Neural cell (in vitro differentiated cells): Measurements from ENCODE around the gene UPK1B. TPM values are rescaled to one million over a fixed set of nuclear protein-coding genes. Genes with fewer than 3 reads are reported as not detected.

ENCODE experiments used
- H2AFZ ChIP-seq: fragments of 200-600, 300-800 bp; sonication (generic), shearing (Covaris generic); 2 replicates; pipeline ENCODE4 v1.6.0; 2014; ENCODE audit warnings: low read depth, mild to moderate bottlenecking, antibody characterized with exemption, low read length, moderate library complexity
- H3F3A ChIP-seq: fragments of 200-600 bp; shearing (Covaris generic); 2 replicates; pipeline ENCODE4 v1.6.1; 2016; ENCODE audit warnings: mild to moderate bottlenecking, moderate library complexity, mixed read lengths, antibody characterized with exemption, low read length; ENCODE audit not compliant: insufficient read depth, poor library complexity, severe bottlenecking
- H3K27ac ChIP-seq: fragments of 200-600, 300-800 bp; sonication (generic), shearing (Covaris generic); 2 replicates; pipeline ENCODE4 v1.5.1; 2014; ENCODE audit warnings: mild to moderate bottlenecking, low read length, moderate library complexity
- H3K27me3 ChIP-seq: fragments of 300-800, 200-600 bp; sonication (generic), shearing (Covaris generic); 2 replicates; pipeline ENCODE4 v1.6.0; 2014; ENCODE audit warnings: mild to moderate bottlenecking, low read depth, low read length, moderate library complexity; ENCODE audit not compliant: insufficient read depth
- H3K36me3 ChIP-seq: fragments of 300-800, 200-600 bp; sonication (generic), shearing (Covaris generic); 2 replicates; pipeline ENCODE4 v1.5.1; 2014; ENCODE audit warnings: mild to moderate bottlenecking, antibody characterized with exemption, low read length, moderate library complexity; ENCODE audit not compliant: insufficient read depth
- H3K4me2 ChIP-seq: fragments of 300-800, 200-600 bp; sonication (generic), shearing (Covaris generic); 2 replicates; pipeline ENCODE4 v1.6.0; 2014; ENCODE audit warnings: mild to moderate bottlenecking, low read length
- H3K4me3 ChIP-seq: fragments of 300-800, 200-600 bp; sonication (generic), shearing (Covaris generic); 2 replicates; pipeline ENCODE4 v1.5.1; 2014; ENCODE audit warnings: mild to moderate bottlenecking, low read length, moderate library complexity
- H3K79me2 ChIP-seq: fragments of 200-600 bp; shearing (Covaris generic); replicated peaks from 2 replicates; pipeline ENCODE4 v1.6.0; 2014; ENCODE audit warnings: mild to moderate bottlenecking, low read length, moderate library complexity; ENCODE audit not compliant: insufficient read depth
- H3K9ac ChIP-seq: fragments of 300-800, 200-600 bp; sonication (generic), shearing (Covaris generic); 2 replicates; pipeline ENCODE4 v1.6.1; 2016; ENCODE audit warnings: mild to moderate bottlenecking, low read length, mixed read lengths
- H3K9me2 ChIP-seq: fragments of 200-600 bp; shearing (Covaris generic); 2 replicates; pipeline ENCODE4 v1.6.1; 2016; ENCODE audit warnings: mild to moderate bottlenecking, low read length, mixed read lengths; ENCODE audit not compliant: insufficient read depth
- H3K9me3 ChIP-seq: fragments of 200-600, 300-800 bp; sonication (generic), shearing (Covaris generic); 2 replicates; pipeline ENCODE4 v1.6.1; 2016; ENCODE audit warnings: mild to moderate bottlenecking, mixed run types, low read length, moderate library complexity, mixed read lengths
- H4K20me1 ChIP-seq: fragments of 200-600 bp; shearing (Covaris generic); 2 replicates; pipeline ENCODE4 v1.6.1; 2016; ENCODE audit warnings: mild to moderate bottlenecking, mixed run types; ENCODE audit not compliant: insufficient read depth
- EP300 ChIP-seq: fragments of 450-650 bp; conservative IDR thresholded peaks from 2 replicates; pipeline ENCODE4 v1.6.1; 2014; ENCODE audit warnings: antibody characterized with exemption, mild to moderate bottlenecking, moderate library complexity; ENCODE audit not compliant: poor library complexity, severe bottlenecking
- EZH2 ChIP-seq: fragments of 200-600, 300-800 bp; shearing (Covaris generic), sonication (generic); IDR thresholded peaks from 2 replicates; pipeline ENCODE4 v1.6.1; 2014; ENCODE audit warnings: antibody characterized with exemption, low read length, borderline replicate concordance, mild to moderate bottlenecking; ENCODE audit not compliant: insufficient read depth, poor library complexity, severe bottlenecking
- MXI1 ChIP-seq: fragments of 450-650 bp; conservative IDR thresholded peaks from 2 replicates; pipeline ENCODE4 v1.6.1; 2014; ENCODE audit warnings: antibody characterized with exemption, mild to moderate bottlenecking; ENCODE audit not compliant: poor library complexity, severe bottlenecking
- POLR2AphosphoS5 ChIP-seq: IDR thresholded peaks from 2 replicates; pipeline ENCODE4 v1.6.1; 2012
- RAD21 ChIP-seq: fragments of 450-650 bp; conservative IDR thresholded peaks from 2 replicates; pipeline ENCODE4 v1.6.1; 2014; ENCODE audit warnings: antibody characterized with exemption, mild to moderate bottlenecking, moderate library complexity
- SMC3 ChIP-seq: fragments of 450-650 bp; conservative IDR thresholded peaks from 2 replicates; pipeline ENCODE4 v1.6.1; 2014; ENCODE audit warnings: antibody characterized with exemption, mild to moderate bottlenecking, moderate library complexity; ENCODE audit not compliant: poor library complexity
- TAF1 ChIP-seq: IDR thresholded peaks from 2 replicates; pipeline ENCODE4 v1.6.1; 2012; ENCODE audit warnings: low read depth
- polyA plus RNA-seq: library from polyadenylated mRNA; depleted of rRNA; stranded (reverse); fragments of >200 nt; gene quantifications from 2 replicates; pipeline ENCODE4 v1.2.3, GENCODE V29; 2014
- TF ChIP-seq, protein P1 (sequence below): IDR thresholded peaks from 2 replicates; pipeline ENCODE4 v1.6.1; 2012; ENCODE audit warnings: borderline replicate concordance
- TF ChIP-seq, protein P2 (sequence below): fragments of 450-650 bp; IDR thresholded peaks from 2 replicates; pipeline ENCODE4 v1.5.1; 2014; ENCODE audit warnings: antibody characterized with exemption, mild to moderate bottlenecking, moderate library complexity; ENCODE audit not compliant: poor library complexity, severe bottlenecking

Gene UPK1B
- polyA plus RNA-seq, 1 donor from 2014 or later = not detected

DNA sequence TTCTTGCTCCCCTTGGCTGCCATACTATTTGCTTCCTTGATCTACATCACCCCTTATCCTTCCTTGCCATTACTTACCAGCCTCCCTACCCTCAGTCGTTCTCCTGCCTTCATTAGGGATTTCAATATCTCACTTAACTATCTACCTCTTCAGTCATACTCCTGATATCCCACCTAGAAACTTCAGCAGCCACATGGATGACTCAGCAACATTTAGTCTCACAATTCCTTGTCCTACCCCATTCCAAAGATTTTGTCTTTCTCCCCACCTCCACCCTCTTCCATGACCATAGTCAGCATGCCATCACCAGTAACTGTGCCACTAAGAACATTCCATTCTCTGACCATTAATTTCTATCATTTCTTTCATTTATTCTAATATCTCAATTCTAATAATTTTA is 18.4 kb downstream of the UPK1B start:
- no peaks in the 10 kb centered on the region for H3F3A ChIP-seq
- no peaks in the 10 kb centered on the region for H3K9me3 ChIP-seq
- no peaks in the 10 kb centered on the region for H3K79me2 ChIP-seq
- H3K4me2 ChIP-seq = no peak overlapping the region
- no peak overlapping the region for H3K27ac ChIP-seq
- H3K36me3 ChIP-seq = no peaks in the 10 kb centered on the region
- H2AFZ ChIP-seq = no peak overlapping the region
- H3K4me3 ChIP-seq = no peak overlapping the region
- H3K27me3 ChIP-seq = no peaks in the 10 kb centered on the region
- no peak overlapping the region for H3K9ac ChIP-seq
- no peak for TF ChIP-seq SMC3
- no peak for TF ChIP-seq MXI1
- TF ChIP-seq POLR2AphosphoS5 = no peak
- TF ChIP-seq EZH2 = no peak
- TF ChIP-seq EP300 = no peak
- TF ChIP-seq, protein P1, sequence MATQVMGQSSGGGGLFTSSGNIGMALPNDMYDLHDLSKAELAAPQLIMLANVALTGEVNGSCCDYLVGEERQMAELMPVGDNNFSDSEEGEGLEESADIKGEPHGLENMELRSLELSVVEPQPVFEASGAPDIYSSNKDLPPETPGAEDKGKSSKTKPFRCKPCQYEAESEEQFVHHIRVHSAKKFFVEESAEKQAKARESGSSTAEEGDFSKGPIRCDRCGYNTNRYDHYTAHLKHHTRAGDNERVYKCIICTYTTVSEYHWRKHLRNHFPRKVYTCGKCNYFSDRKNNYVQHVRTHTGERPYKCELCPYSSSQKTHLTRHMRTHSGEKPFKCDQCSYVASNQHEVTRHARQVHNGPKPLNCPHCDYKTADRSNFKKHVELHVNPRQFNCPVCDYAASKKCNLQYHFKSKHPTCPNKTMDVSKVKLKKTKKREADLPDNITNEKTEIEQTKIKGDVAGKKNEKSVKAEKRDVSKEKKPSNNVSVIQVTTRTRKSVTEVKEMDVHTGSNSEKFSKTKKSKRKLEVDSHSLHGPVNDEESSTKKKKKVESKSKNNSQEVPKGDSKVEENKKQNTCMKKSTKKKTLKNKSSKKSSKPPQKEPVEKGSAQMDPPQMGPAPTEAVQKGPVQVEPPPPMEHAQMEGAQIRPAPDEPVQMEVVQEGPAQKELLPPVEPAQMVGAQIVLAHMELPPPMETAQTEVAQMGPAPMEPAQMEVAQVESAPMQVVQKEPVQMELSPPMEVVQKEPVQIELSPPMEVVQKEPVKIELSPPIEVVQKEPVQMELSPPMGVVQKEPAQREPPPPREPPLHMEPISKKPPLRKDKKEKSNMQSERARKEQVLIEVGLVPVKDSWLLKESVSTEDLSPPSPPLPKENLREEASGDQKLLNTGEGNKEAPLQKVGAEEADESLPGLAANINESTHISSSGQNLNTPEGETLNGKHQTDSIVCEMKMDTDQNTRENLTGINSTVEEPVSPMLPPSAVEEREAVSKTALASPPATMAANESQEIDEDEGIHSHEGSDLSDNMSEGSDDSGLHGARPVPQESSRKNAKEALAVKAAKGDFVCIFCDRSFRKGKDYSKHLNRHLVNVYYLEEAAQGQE = no peak
- TF ChIP-seq, protein P2, sequence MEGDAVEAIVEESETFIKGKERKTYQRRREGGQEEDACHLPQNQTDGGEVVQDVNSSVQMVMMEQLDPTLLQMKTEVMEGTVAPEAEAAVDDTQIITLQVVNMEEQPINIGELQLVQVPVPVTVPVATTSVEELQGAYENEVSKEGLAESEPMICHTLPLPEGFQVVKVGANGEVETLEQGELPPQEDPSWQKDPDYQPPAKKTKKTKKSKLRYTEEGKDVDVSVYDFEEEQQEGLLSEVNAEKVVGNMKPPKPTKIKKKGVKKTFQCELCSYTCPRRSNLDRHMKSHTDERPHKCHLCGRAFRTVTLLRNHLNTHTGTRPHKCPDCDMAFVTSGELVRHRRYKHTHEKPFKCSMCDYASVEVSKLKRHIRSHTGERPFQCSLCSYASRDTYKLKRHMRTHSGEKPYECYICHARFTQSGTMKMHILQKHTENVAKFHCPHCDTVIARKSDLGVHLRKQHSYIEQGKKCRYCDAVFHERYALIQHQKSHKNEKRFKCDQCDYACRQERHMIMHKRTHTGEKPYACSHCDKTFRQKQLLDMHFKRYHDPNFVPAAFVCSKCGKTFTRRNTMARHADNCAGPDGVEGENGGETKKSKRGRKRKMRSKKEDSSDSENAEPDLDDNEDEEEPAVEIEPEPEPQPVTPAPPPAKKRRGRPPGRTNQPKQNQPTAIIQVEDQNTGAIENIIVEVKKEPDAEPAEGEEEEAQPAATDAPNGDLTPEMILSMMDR = no peak
- TF ChIP-seq RAD21 = no peak
- no peak for TF ChIP-seq TAF1
- H4K20me1 ChIP-seq = no peaks in the 10 kb centered on the region
- no peaks in the 10 kb centered on the region for H3K9me2 ChIP-seq

DNA sequence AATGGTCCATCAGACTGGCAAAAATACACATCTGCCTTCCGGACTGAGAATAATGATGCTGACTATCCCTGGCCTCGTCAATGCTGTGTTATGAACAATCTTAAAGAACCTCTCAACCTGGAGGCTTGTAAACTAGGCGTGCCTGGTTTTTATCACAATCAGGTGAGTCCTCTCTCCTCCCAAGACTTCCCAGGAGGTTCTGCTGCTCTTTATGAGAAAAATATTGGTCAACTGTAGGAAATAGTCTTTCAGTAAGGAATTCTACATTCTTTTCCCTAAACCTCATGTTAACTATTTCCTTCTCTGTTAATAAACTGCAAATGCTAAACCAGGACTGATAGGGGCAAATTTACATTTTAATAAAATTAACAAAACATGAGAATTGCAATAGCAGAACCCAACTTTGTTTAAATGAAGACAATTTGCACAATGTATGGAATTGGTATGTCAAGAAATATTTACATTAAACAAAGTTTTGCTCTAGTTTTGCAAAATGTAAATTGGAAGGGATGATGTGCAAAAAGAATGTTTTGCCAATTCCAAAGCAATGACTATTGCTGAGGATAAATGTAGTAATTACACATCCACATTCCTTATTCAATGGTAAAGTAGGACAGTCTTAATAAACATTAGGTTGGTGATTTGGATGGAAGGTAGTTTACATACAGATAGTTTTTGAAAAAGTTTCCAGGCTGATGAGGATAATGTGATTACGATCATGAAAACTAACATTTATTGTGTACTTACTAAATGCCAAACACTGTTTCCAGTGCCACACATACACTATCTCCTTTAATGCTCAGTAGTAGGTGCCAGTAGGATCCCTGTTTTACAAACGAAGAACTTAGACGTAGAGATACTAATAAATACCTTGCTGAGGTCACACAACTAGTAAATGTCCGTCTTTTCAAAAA is 21.1 kb downstream of the UPK1B start:
- Histone ChIP-seq H3K27me3 (no peaks in the 10 kb centered on the region), H3K4me3 (no peak overlapping the region), H3F3A (no peaks in the 10 kb centered on the region), H3K79me2 (no peaks in the 10 kb centered on the region), H3K36me3 (no peaks in the 10 kb centered on the region), H3K9me3 (no peaks in the 10 kb centered on the region), H3K4me2 (no peak overlapping the region), H2AFZ (no peak overlapping the region), H3K27ac (no peak overlapping the region), H3K9ac (no peak overlapping the region), H3K9me2 (no peaks in the 10 kb centered on the region), H4K20me1 (no peaks in the 10 kb centered on the region)
- TF ChIP-seq MXI1 = no peak
